ENCODE results near the gene C11orf16.
"Not testable (repeated sequence)": the region's sequence is repeated elsewhere in the genome, so short reads cannot be mapped to it uniquely, and the experiment has no call there.

The C11orf16 gene

GRCh38 chr11:8937659-8938058 lies 4.9 kb upstream of the C11orf16 start:
- no peak for DNase-seq

GRCh38 chr11:8937159-8937558 lies 4.4 kb upstream of the C11orf16 start:
- no peak for DNase-seq

DNA sequence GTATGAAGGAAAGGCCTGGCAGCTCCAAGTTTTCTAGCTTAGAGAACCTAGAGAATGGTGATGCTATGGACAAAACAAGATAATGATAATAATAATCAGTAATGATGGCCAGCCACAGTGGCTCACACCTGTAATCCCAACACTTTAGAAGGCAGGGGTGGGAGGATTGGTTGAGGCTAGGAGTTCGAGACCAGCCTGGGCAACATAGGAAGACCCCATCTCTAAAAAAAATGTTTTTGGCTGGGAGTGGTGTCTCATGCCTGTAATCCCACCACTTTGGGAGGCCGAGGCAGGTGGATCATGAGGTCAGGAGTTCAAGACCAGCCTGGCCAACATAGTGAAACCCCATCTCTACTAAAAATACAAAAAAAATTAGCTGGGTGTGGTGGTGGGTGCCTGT lies 3.0 kb upstream of the C11orf16 start:
- not testable (repeated sequence) for DNase-seq

DNA sequence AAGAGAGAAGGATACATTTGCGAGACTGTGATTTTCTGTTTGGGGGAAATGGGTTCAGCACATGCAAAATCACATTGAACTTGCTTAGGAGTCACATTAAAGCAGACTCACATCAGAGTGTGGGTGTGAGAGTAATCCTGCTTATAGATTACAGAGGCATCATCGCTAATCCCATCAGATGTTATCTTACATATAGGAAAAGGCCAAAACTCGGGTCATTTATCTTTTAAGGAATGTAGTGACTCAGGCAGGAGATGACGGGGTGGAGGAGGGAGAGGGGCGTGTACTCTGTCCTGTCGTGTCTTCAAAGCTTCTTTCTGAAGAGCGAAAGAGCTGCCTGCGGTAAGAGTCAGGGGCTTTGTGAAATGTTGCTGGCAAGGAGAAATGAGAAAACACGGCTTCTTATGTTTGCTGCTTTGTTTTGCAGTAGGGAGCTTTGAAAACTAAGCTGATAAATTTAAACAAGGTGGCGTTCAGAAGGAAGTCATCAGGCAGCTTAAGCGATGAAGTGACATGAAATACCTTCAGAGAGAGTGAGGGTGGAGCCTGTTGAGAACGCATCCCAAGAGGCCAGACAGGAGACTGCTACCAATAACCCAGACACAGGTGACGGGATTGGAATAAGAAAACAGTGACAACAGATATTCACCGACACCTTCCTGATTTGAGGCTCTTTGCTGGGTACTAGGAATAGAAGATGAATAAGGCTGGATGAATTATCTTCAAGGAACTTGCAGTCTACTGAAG lies 2.2 kb upstream of the C11orf16 start:
- no peak for DNase-seq

DNA sequence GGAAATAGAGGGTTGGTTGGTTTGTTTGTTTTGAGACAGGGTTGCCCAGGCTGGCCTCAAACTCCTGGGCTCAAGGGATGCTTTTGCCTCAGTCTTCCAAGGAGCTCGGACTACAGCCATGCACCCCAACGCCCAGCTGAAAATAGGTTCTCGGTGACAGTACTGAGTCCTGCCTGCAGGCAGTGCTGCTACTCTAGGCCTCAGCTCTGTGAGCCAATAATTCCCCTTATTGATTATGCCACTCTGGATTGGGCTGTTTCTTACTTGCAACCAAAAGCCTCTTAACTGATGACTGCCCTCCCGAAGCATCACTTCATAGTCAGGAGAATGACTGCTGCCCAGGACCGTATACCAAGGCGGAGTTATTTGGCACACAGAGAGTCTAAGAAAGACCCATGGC lies 1.2 kb upstream of the C11orf16 start:
- DNase-seq: no peak

DNA sequence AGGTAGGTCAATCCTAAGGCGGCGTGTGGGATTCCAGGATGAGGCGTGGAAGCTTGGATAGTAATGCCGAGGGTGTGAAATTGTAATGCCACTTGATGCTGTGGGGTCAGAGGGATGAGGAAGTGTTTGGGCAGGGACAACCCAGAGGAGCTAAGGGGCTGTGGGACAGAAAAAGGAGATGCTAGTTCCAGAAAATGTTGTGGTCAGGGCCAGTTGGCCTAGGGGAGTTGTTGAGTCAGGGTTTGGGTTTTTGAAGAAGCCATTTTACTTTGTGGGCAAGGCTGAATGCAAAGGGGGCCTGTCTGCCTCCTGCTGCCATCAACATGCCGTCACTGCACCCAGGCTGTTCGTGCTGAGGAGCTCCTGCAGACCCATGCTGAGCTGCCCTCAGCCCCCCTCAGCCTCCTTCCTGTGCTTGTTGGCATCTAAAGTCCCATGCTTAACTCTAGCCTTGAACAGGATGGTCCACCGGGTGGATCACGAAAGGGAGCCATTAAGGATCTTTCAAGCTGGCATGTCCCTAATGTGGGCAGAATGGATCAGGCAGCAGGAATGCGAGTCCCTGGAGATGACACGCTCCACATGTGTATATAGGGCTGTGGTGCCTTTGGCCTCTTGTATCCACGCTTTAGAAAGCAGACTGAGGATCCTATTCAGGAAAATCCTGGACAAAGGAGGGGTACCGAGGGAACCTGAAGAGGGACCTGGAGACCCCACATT lies 2.1 kb downstream of the C11orf16 start:
- DNase-seq: no peak

- no peak for DNase-seq
Measured at GRCh38 chr11:8928981-8929615, 3.6 kb downstream of the C11orf16 start.

- no peak for DNase-seq
Measured at GRCh38 chr11:8928205-8928604, 4.5 kb downstream of the C11orf16 start.

DNA sequence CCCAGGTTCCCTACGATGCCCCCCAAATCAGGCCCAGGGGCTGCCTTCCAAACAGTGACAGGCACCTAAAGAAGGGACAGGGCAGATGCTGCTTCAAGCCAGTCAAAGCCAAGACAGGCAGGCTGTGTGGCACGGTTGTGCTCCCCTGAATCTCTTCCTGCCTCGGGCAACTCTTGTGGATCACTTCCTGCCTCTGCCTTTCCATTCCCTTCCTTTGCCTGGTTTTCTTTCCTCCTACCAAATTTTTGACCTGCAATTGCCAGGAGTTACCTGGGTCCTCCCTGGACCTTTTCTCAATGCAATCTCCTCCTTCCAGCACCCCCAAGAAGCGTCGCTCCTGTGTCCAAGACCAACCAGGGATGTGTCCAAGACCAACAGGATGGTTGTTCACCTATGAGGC lies 5.5 kb downstream of the C11orf16 start:
- no peak for DNase-seq

DNA sequence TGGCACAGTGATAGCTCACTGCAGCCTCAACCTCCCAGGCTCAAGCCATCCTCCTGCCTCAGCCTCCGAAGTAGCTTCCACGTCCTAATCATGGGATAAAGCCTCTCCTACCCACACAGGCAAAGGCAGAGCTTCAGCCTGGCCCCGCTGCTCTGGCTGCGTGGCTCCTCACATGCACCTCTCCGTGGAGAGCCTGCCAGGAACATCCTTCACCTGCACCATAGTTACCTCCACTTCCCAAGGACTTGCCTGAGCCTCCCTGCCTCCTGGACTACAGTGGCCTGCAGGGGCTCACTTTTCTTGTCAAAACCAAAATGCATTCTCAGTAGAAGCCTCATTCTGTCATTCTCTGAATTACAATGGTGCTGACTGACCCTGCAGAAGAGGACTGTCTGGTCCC lies 6.5 kb downstream of the C11orf16 start:
- DNase-seq: no peak

DNA sequence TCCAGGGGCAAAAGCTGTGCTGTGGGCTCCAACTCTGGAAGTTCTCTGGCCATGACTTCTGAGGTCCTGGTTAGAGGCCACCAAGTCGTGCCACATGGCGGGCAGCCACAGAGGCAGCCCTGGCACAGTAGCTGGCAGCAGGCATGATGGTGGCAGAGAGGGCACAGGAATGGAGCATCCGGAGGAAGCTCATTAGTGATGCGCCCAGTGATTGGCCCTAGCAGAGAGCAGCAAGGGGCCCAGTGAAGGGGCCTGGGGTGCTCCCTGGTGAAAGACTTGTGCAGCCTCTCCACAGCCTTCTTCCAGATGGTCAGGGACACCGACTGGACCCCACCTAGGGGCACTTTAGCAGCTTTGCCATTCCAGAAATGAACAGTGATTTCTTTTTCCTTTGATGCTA lies 7.0 kb downstream of the C11orf16 start:
- DNase-seq: no peak

DNA sequence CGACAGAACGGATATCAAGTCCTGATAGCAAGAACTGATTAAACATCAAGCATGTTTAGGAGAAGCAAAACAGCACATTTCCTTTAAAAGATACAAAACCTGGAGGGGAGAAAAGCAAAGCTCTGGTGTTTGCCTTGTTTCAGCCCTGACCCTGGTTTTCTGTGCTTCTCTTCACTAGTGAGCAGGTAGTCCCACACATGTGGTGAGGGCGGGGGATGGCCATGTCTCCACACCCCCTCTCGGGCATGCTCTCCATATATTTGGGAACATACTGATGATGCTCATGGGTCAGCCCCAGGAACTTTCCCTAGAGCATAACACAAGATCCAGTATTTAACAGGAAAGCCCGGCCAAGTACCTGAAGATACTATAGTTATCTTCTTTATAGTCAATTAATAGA lies 10.1 kb downstream of the C11orf16 start:
- DNase-seq: no peak

GRCh38 chr11:8917157-8917825 lies 15.5 kb downstream of the C11orf16 start:
- no peak for DNase-seq

DNA sequence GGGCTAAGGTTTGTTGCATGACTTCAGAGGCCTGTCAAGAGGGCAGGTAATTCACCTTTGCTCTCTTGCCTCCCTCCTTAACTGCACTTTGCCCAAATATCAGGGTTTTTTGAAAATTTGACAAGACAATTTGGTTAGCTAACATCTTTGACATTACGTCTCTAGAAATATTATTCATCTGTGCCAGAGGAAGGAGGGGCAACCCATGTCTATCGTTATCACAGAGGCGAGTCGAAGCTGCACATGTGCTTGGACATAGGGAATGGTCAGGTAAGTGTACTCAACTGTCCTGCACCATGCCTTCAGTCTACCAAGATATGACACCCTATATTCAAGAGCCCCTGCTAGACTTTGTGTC lies 18.1 kb downstream of the C11orf16 start:
- peak in 1 of 56 donors; percentile 14 for DNase-seq

- peak in 29 of 56 donors; percentile 6 to 58 (median 19) for DNase-seq
Measured at GRCh38 chr11:8913961-8914660, 18.6 kb downstream of the C11orf16 start.

- peak; percentile 53 to 98 (median 92) for DNase-seq
Measured at GRCh38 chr11:8911029-8911823, 21.5 kb downstream of the C11orf16 start, which contains the start of gene AKIP1. TSS of gene AKIP1 (plus strand) at chr11:8911189. CDS start at chr11:8911450, 261 bp downstream.

GRCh38 chr11:8910649-8911026 lies 22.1 kb downstream of the C11orf16 start:
- peak in 1 of 56 donors; percentile 52 for DNase-seq

DNA sequence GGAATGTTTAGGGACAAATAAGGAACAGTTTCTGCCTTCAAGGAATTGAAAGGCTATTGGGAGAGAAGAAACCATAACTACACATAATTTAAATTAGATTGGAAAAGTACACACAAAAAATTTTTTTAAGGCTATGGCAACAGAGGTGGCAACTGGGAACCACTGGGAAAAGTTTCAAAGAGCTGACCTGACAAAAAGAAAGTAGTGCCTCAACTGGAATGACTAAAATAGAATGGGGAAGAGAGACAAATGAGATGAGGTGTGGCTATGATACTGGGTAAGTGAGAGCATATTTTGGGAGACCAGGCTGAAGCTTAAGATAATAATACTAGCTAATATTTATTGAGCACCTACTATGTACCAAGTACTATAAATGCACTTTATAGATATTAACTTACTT lies 24.6 kb downstream of the C11orf16 start:
- DNase-seq: no peak

GRCh38 chr11:8907116-8907515 lies 25.6 kb downstream of the C11orf16 start:
- DNase-seq: no peak

- DNase-seq: no peak
Measured at GRCh38 chr11:8905528-8906165, 27.1 kb downstream of the C11orf16 start.
